Suprapubic skin (tissue), 3 donors: ENCODE data around the gene GNAT1.

Source experiments
- POLR2A ChIP-seq, 2 donors: fragments of 450-650 bp; IDR thresholded peaks; one replicate each; pipeline ENCODE4 v1.6.1; 2017; ENCODE audit warnings: antibody characterized with exemption in 2 of 2, mild to moderate bottlenecking in 2 of 2, moderate library complexity in 2 of 2
- TF ChIP-seq, protein P1 (sequence below), 2 donors: fragments of 200-600 bp in 1 of 2; fragments of 450-650 bp in 1 of 2; sonication (generic) in 1 of 2; IDR thresholded peaks; one replicate each; pipeline ENCODE4 v1.5.1; 2016 to 2019; ENCODE audit warnings: antibody characterized with exemption in 2 of 2, mild to moderate bottlenecking in 1 of 2, moderate library complexity in 1 of 2

DNA sequence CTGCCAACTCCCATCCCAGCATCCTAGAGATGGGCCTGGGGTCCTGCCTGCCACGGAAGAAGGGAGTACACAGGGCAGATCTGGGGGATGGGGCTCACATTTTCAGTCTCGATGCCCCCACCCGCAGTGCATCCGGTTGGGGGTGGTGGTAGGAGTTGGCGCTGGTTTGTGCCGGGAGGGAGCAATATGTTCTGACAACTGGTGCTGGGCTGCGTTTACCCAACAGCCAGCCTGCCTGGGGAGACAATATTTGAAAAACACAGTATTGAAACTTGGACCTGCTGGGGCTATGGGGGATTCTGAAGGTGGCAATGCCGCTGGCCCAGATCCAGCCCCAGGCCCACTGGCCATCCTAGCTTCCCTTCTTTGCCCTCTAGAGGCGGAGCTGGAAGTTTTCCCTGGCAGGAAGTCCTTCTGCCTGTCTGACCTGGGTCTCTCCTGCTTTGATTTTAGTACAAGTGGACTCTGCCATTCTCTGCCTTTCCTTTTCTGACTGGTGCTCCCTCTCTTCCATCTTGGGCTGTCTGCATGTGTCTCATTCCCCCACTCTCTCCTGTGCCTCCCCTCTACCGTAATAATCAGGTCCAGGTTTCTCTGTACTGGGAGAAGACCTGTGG, 32.8 kb upstream of the GNAT1 start:
- TF ChIP-seq, protein P1, sequence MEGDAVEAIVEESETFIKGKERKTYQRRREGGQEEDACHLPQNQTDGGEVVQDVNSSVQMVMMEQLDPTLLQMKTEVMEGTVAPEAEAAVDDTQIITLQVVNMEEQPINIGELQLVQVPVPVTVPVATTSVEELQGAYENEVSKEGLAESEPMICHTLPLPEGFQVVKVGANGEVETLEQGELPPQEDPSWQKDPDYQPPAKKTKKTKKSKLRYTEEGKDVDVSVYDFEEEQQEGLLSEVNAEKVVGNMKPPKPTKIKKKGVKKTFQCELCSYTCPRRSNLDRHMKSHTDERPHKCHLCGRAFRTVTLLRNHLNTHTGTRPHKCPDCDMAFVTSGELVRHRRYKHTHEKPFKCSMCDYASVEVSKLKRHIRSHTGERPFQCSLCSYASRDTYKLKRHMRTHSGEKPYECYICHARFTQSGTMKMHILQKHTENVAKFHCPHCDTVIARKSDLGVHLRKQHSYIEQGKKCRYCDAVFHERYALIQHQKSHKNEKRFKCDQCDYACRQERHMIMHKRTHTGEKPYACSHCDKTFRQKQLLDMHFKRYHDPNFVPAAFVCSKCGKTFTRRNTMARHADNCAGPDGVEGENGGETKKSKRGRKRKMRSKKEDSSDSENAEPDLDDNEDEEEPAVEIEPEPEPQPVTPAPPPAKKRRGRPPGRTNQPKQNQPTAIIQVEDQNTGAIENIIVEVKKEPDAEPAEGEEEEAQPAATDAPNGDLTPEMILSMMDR (IDR thresholded peaks at IDR 0.05), result no peak
- no peak for TF ChIP-seq POLR2A (IDR thresholded peaks at IDR 0.05)
